Ascending aorta (tissue), 2 donors: ENCODE results near the gene TET1. TPM values are rescaled to one million over a fixed set of nuclear protein-coding genes. Genes with fewer than 3 reads are reported as not detected.
"Not testable (repeated sequence)": the region's sequence is repeated elsewhere in the genome, so short reads cannot be mapped to it uniquely, and the experiment has no call there.

Experiments used
- DNase-seq, 2 donors: peaks; one replicate each; pipeline ENCODE4 v3.0.0-alpha.2; 2019; ENCODE audit warnings: low spot score in 2 of 2
- H3K27ac ChIP-seq, 2 donors: fragments of 200-600 bp; sonication (generic); one replicate each; pipeline ENCODE4 v1.5.1; 2016 to 2017; ENCODE audit warnings: mild to moderate bottlenecking in 1 of 2
- H3K27me3 ChIP-seq: fragments of 200-600 bp; sonication (generic); one replicate; pipeline ENCODE4 v1.5.1; 2017
- H3K36me3 ChIP-seq, 2 donors: fragments of 200-600 bp; sonication (generic); one replicate each; pipeline ENCODE4 v1.5.1; 2016
- H3K4me1 ChIP-seq, 2 donors: fragments of 200-600 bp; sonication (generic); one replicate each; pipeline ENCODE4 v1.5.1; 2016 to 2017; ENCODE audit warnings: mild to moderate bottlenecking in 1 of 2
- H3K4me3 ChIP-seq, 2 donors: fragments of 200-600 bp; sonication (generic); one replicate each; pipeline ENCODE4 v1.5.1; 2016 to 2017; ENCODE audit warnings: mild to moderate bottlenecking in 1 of 2
- H3K9me3 ChIP-seq, 2 donors: fragments of 200-600 bp; sonication (generic); one replicate each; pipeline ENCODE4 v1.5.1; 2016
- CTCF ChIP-seq, 3 experiments: fragments of 200-600 bp in 2 of 3; fragments of 450-650 bp in 1 of 3; sonication (generic) in 2 of 3; IDR thresholded peaks; one replicate each; pipeline ENCODE4 v1.5.1; 2016 to 2019; ENCODE audit warnings: antibody characterized with exemption in 3 of 3, mild to moderate bottlenecking in 1 of 3, moderate library complexity in 1 of 3
- intact Hi-C: fragments of 100-400 bp; cut with DNase I; formaldehyde crosslinking; loops from one replicate; pipeline ENCODE4 v1.15.1; 2023
- total RNA-seq: library from RNA; depleted of rRNA; stranded (reverse); fragments of >200 nt; gene quantifications from one replicate; pipeline ENCODE4 v1.1.0, GENCODE V29; 2016

The TET1 gene
- total RNA-seq, 1 donor from 2014 or later = 3.9 TPM

GRCh38 chr10:68604441-68604840 lies 44.3 kb downstream of the TET1 start:
- Histone ChIP-seq H3K9me3 (no peaks in the 10 kb centered on the region), H3K4me3 (no peak overlapping the region), H3K27me3 (no peaks in the 10 kb centered on the region), H3K36me3 (no peaks in the 10 kb centered on the region), H3K27ac (no peak overlapping the region), H3K4me1 (peaks cover 0 to 14% of the 10 kb centered on the region in 2 donors)
- intact Hi-C loops = no loop called here
- DNase-seq = no peak
- no peak for TF ChIP-seq CTCF (IDR thresholded peaks at IDR 0.05)

GRCh38 chr10:68606918-68607317 lies 46.8 kb downstream of the TET1 start:
- no peak for TF ChIP-seq CTCF (IDR thresholded peaks at IDR 0.05)
- intact Hi-C loops = no loop called here

GRCh38 chr10:68610023-68610422 lies 49.9 kb downstream of the TET1 start:
- H3K27ac ChIP-seq, intact Hi-C loops, H3K4me3 ChIP-seq, H3K36me3 ChIP-seq, H3K27me3 ChIP-seq, H3K9me3 ChIP-seq, H3K4me1 ChIP-seq, DNase-seq: not testable (repeated sequence)

More at GRCh38 chr10:68606918-68607317, 46.8 kb downstream of the TET1 start:
- Histone ChIP-seq H3K27ac (no peak overlapping the region), H3K27me3 (no peaks in the 10 kb centered on the region), H3K9me3 (no peaks in the 10 kb centered on the region), H3K4me1 (peaks cover 0 to 2% of the 10 kb centered on the region in 2 donors), H3K4me3 (no peak overlapping the region), H3K36me3 (no peaks in the 10 kb centered on the region)
- DNase-seq = no peak

GRCh38 chr10:68611227-68611626 lies 51.1 kb downstream of the TET1 start:
- no peaks in the 10 kb centered on the region for H3K4me1 ChIP-seq
- no peaks in the 10 kb centered on the region for H3K27me3 ChIP-seq
- H3K36me3 ChIP-seq = no peaks in the 10 kb centered on the region
- intact Hi-C loops = no loop called here
- no peak overlapping the region for H3K27ac ChIP-seq
- H3K4me3 ChIP-seq = no peak overlapping the region
- DNase-seq = no peak
- TF ChIP-seq CTCF (IDR thresholded peaks at IDR 0.05) = no peak
- no peaks in the 10 kb centered on the region for H3K9me3 ChIP-seq

GRCh38 chr10:68613974-68614373 lies 53.8 kb downstream of the TET1 start:
- intact Hi-C loops, H3K36me3 ChIP-seq, H3K4me3 ChIP-seq, H3K27ac ChIP-seq, H3K27me3 ChIP-seq, H3K4me1 ChIP-seq, H3K9me3 ChIP-seq, DNase-seq: not testable (repeated sequence)

GRCh38 chr10:68617691-68618090 lies 57.6 kb downstream of the TET1 start:
- H3K36me3 ChIP-seq, H3K9me3 ChIP-seq, intact Hi-C loops, H3K4me3 ChIP-seq, H3K27ac ChIP-seq, H3K4me1 ChIP-seq, H3K27me3 ChIP-seq: not testable (repeated sequence)
- peak in 1 of 2 donors; percentile 15 for DNase-seq

- no peaks in the 10 kb centered on the region for H3K27me3 ChIP-seq
- no peaks in the 10 kb centered on the region for H3K36me3 ChIP-seq
- H3K9me3 ChIP-seq = no peaks in the 10 kb centered on the region
- no peak for DNase-seq
- H3K4me1 ChIP-seq = no peaks in the 10 kb centered on the region
- TF ChIP-seq CTCF (IDR thresholded peaks at IDR 0.05) = no peak
- intact Hi-C loops = no loop called here
- no peak overlapping the region for H3K27ac ChIP-seq
- no peak overlapping the region for H3K4me3 ChIP-seq
These were observed 58.1 kb downstream of the TET1 start for GRCh38 chr10:68618234-68618633.
